ENCODE results near the gene IRX6.

Gene IRX6

DNA sequence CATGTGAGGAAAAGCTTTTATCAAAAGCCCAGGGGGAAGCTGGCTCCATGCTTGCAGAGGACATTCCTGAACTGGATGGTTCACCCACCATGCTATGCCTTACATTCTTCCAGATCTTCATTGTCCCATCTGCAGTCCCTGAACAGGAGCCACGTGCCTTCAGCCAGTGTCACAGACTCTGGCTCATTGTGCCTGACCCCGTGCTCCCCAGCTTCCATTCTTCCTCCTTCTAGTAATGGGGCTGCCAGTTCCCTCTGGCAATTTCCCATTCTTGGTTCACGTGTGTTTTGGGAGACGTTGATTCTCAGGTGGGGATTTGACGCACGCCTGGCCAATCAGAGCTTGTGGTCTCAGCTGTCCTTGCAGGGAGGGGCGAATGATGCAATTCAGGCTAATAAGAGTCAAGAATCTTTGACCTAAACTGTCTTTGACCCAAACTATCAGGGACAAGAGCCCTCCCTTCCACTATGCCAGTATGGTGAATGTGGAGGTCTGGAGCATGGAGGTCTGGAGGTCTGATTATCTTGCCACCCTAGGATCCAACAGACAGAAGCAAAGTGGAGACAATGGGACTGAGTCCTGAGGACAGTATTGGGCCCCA lies 52.7 kb downstream of the IRX6 start:
- in situ Hi-C loops (cut with MboI; ENCODE audit: low sequenced_read_pairs, unreplicated experiment): no loop called here
- TF ChIP-seq CTCF (IDR thresholded peaks at IDR 0.05; ENCODE audit: borderline replicate concordance, control extremely low read depth, extremely low read depth, insufficient read depth, missing control alignments): no peak
- DNase-seq (ENCODE audit: low spot score): no peak

DNA sequence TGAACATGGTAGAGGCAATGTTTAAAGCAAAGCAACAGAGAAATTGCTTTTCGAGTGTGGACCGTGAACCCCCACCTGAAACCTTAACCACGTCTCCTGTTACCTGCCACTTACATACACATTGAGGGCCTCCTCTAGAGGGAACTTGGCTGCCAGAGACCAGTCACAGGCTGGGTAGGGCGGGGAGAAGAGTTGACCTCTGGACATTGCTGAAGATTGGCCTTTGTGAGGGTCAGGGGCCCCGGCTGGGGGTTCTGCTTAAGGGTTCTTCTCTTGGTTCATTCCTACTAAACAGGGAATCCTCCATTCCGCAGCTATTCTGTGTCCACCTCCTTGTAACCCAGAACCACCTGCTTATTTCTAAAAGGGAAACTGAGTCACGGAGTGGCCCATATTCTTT lies 53.8 kb downstream of the IRX6 start:
- TF ChIP-seq CTCF (IDR thresholded peaks at IDR 0.05; ENCODE audit: borderline replicate concordance, control extremely low read depth, extremely low read depth, insufficient read depth, missing control alignments): no peak
- in situ Hi-C loops (cut with MboI; ENCODE audit: low sequenced_read_pairs, unreplicated experiment): no loop called here
- no peak for DNase-seq (ENCODE audit: low spot score)

DNA sequence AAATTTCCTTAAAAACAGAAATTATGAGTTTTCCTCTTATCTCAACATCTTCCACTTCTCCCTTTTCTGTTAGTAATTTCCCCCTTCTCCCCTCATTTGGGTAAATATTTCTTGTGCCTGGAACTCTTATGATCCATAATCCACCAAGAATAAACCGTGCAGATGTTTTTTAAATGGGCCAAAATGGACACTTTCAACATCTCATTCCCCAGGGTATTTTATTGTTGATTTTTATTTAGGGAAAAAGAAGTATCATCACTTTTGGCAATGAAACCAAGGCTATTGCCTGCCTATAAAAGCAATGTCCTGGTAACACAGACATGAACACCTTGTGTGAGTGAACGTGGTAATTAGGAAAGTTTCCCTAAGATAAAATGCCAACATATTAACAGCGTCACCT lies 54.6 kb downstream of the IRX6 start:
- in situ Hi-C loops (cut with MboI; ENCODE audit: low sequenced_read_pairs, unreplicated experiment): no loop called here
- no peak for DNase-seq (ENCODE audit: low spot score)
- no peak for TF ChIP-seq CTCF (IDR thresholded peaks at IDR 0.05; ENCODE audit: borderline replicate concordance, control extremely low read depth, extremely low read depth, insufficient read depth, missing control alignments)

GRCh38 chr16:55379371-55379770 lies 55.4 kb downstream of the IRX6 start:
- TF ChIP-seq CTCF (IDR thresholded peaks at IDR 0.05; ENCODE audit: borderline replicate concordance, control extremely low read depth, extremely low read depth, insufficient read depth, missing control alignments): no peak
- no peak for DNase-seq (ENCODE audit: low spot score)
- in situ Hi-C loops (cut with MboI; ENCODE audit: low sequenced_read_pairs, unreplicated experiment): no loop called here

DNA sequence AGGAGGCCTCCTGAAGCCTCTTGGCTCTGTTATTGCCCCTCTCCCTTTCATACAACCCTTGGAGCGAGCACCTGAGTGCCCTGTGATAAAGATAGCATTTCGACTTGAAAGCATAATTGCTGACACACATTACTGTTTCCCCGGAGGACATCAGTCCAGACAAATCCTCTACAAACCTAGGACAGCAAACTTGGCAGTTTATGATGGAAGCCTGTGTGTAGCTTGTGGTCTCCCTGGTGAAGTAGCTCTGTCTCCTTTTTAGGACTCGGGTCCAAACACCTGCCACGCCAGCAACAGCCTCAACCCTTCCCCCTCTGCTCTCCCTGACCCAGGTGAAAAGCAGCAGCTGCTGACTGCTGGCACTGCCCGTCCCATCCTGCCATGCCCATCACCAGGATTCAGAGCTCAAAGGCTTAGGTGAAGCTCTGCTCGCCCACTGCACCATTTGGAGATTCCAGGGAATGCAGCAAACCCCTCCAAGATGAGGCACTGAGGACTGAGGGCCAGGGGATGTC lies 55.9 kb downstream of the IRX6 start:
- no peak for TF ChIP-seq CTCF (IDR thresholded peaks at IDR 0.05; ENCODE audit: borderline replicate concordance, control extremely low read depth, extremely low read depth, insufficient read depth, missing control alignments)
- no peak for DNase-seq (ENCODE audit: low spot score)
- in situ Hi-C loops (cut with MboI; ENCODE audit: low sequenced_read_pairs, unreplicated experiment): no loop called here

Data from GM13976 (cell line).